ENCODE measurements around the gene KRTAP3-3. TPM values are rescaled to one million over a fixed set of nuclear protein-coding genes. Genes with fewer than 3 reads are reported as not detected.

KRTAP3-3 gene
- total and polyA plus RNA-seq, 2 of the 4 experiments (the other 2 are of a cell fraction), result not detected

- Histone ChIP-seq H3K4me1 (ENCODE audit: control insufficient read depth, insufficient read depth, low read length) (peaks cover 2% of the 10 kb centered on the region; the same call in 1 of the 2 replicates), H3K4me3 (ENCODE audit: insufficient read depth, low read depth, low read length) (no peak overlapping the region), H3K4me2 (ENCODE audit: low read depth, low read length) (no peak overlapping the region), H3K9ac (ENCODE audit: low read depth, low read length) (no peak overlapping the region), H4K8ac (ENCODE audit: low read depth in 2 of 2, low read length in 2 of 2) (no peak overlapping the region), H3K56ac (ENCODE audit: extremely low read depth, insufficient read depth, low read length) (no peak overlapping the region), H3K23ac (ENCODE audit: low read depth, low read length) (no peak overlapping the region), H3K9me1 (ENCODE audit: insufficient read depth, low read length) (no peaks in the 10 kb centered on the region), H2BK20ac (ENCODE audit: low read depth, low read length) (no peak overlapping the region), H4K5ac (ENCODE audit: low read depth, low read length) (no peak overlapping the region), H2BK120ac (ENCODE audit: low read depth, low read length) (no peak overlapping the region), H3K27ac (ENCODE audit: insufficient read depth, low read length) (no peak overlapping the region), H2AK5ac (ENCODE audit: low read depth, low read length) (no peak overlapping the region), H4K91ac (ENCODE audit: insufficient read depth, low read depth, low read length) (no peak overlapping the region), H2BK5ac (ENCODE audit: low read depth, low read length, poor library complexity, severe bottlenecking) (no peak overlapping the region), H3K79me1 (ENCODE audit: low read depth in 1 of 2, low read length in 2 of 2) (no peaks in the 10 kb centered on the region), H3K4ac (ENCODE audit: low read depth, low read length) (no peak overlapping the region), H3K27me3 (ENCODE audit: control insufficient read depth, insufficient read depth, low read length) (no peaks in the 10 kb centered on the region), H3K36me3 (ENCODE audit: control insufficient read depth, insufficient read depth, low read length) (no peaks in the 10 kb centered on the region), H2BK15ac (ENCODE audit: low read depth, low read length) (no peak overlapping the region), H4K20me1 (ENCODE audit: insufficient read depth, low read length) (no peaks in the 10 kb centered on the region), H2AK9ac (replicated peaks; ENCODE audit: low read depth, low read length, poor library complexity) (no peak overlapping the region), H2AFZ (replicated peaks; ENCODE audit: low read length, poor library complexity) (no peak overlapping the region), H3K9me3 (ENCODE audit: control insufficient read depth, insufficient read depth, low read length) (no peaks in the 10 kb centered on the region), H3K18ac (ENCODE audit: low read depth, low read length) (no peak overlapping the region), H3K14ac (replicated peaks; ENCODE audit: low read depth, low read length) (no peak overlapping the region)
- dilution Hi-C loops (cut with HindIII; ENCODE audit: low sequenced_read_pairs, unreplicated experiment), result no loop called here
- intact Hi-C loops (cut with micrococcal nuclease), result no loop called here
- BruUV-seq (replicated peaks), result no TSS peak
- ChIA-PET POLR2A (ENCODE audit: unreplicated experiment) (no interaction called here), CTCF (no interaction called here)
- ATAC-seq (ENCODE audit: low read depth) (no peak), DNase-seq (no peak)
- in situ Hi-C loops (cut with MboI; ENCODE audit: low sequenced_read_pairs), result no loop called here
- TF ChIP-seq USF2 (IDR thresholded peaks at IDR 0.05; ENCODE audit: low read depth, low read length) (no peak), MAFK (IDR thresholded peaks at IDR 0.05; ENCODE audit: low read depth, low read length) (0 out of 2 replicates have a peak, but pooled peaks have one; percentile 5)
These were observed 18.4 kb downstream of the KRTAP3-3 start for GRCh38 chr17:40975516-40975915.
